Left lobe of liver (tissue), 2 donors: ENCODE data around the gene DDA1. TPM values are rescaled to one million over a fixed set of nuclear protein-coding genes. Genes with fewer than 3 reads are reported as not detected.
A peak's percentile ranks its signal among the peaks of the same experiment; 100 is the strongest.
"Not testable (repeated sequence)": the region's sequence is repeated elsewhere in the genome, so short reads cannot be mapped to it uniquely, and the experiment has no call there.

Experiments used
- ATAC-seq: fragments of 200-7000 bp; cut with Tn5 transposase; one replicate; pipeline ENCODE4 v1.9.1; 2020; ENCODE audit warnings: mild to moderate bottlenecking, moderate library complexity
- DNase-seq: peaks from one replicate; pipeline ENCODE4 v3.0.0-alpha.2; 2020; ENCODE audit warnings: low spot score
- total RNA-seq: library from RNA; stranded (reverse); gene quantifications from one replicate; pipeline ENCODE4 v1.2.1, GENCODE V29; 2021
- donor health status: DM: no; HTN: no; CAD: no; lungs with moderate emphysema.
- donor health status: DM: no; HTN: yes; CAD: no.

Gene DDA1
- total RNA-seq, 1 donor from 2014 or later, result 10.9 TPM

GRCh38 chr19:17286263-17286662 lies 23.1 kb upstream of the DDA1 start:
- no peak for DNase-seq
- ATAC-seq, result no peak

GRCh38 chr19:17286752-17287151 lies 22.6 kb upstream of the DDA1 start:
- DNase-seq, result no peak
- no peak for ATAC-seq

- no peak for DNase-seq
- peak; percentile 60 for ATAC-seq
These were observed 19.9 kb upstream of the DDA1 start for GRCh38 chr19:17289489-17289888.

GRCh38 chr19:17292301-17293074 lies 16.9 kb upstream of the DDA1 start:
- peak; percentile 85 for ATAC-seq
- no peak for DNase-seq

- DNase-seq, result no peak
These were observed 15.8 kb upstream of the DDA1 start for GRCh38 chr19:17293605-17294004.

GRCh38 chr19:17294051-17294891 lies 15.1 kb upstream of the DDA1 start:
- DNase-seq, result no peak
- peak; percentile 44 for ATAC-seq

More at GRCh38 chr19:17293605-17294004, 15.8 kb upstream of the DDA1 start:
- ATAC-seq, result no peak

GRCh38 chr19:17295551-17295950 lies 13.8 kb upstream of the DDA1 start:
- ATAC-seq, DNase-seq: not testable (repeated sequence)

GRCh38 chr19:17296273-17296672 lies 13.1 kb upstream of the DDA1 start:
- ATAC-seq, result no peak
- DNase-seq, result no peak

- DNase-seq (no peak), ATAC-seq (no peak)
These were observed 12.4 kb upstream of the DDA1 start for GRCh38 chr19:17296976-17297375.

- no peak for ATAC-seq
- DNase-seq, result no peak
These were observed 8.3 kb upstream of the DDA1 start for GRCh38 chr19:17300992-17301619.

GRCh38 chr19:17302391-17303166 lies 6.8 kb upstream of the DDA1 start:
- no peak for DNase-seq
- no peak for ATAC-seq

GRCh38 chr19:17303167-17303939 lies 6.0 kb upstream of the DDA1 start, which contains the start of gene ABHD8:
Gene ABHD8, minus strand, starts transcription at chr19:17303425. Its CDS starts 1,809 bp downstream, at chr19:17301616.
- ATAC-seq, result peak; percentile 74
- DNase-seq, result peak; percentile 98

- ATAC-seq (no peak), DNase-seq (no peak)
These were observed 5.5 kb upstream of the DDA1 start for GRCh38 chr19:17303940-17304267.

- DNase-seq, result no peak
- no peak for ATAC-seq
These were observed 4.8 kb upstream of the DDA1 start for GRCh38 chr19:17304386-17305215.

GRCh38 chr19:17305216-17305516 lies 4.2 kb upstream of the DDA1 start:
- ATAC-seq, result no peak
- no peak for DNase-seq

- ATAC-seq (peak; percentile 69), DNase-seq (peak; percentile 99)
These were observed 3.7 kb upstream of the DDA1 start, which contains the start of gene MRPL34 for GRCh38 chr19:17305517-17306284. Gene MRPL34, plus strand, starts transcription at chr19:17305872. Its CDS starts 21 bp downstream, at chr19:17305893.

- DNase-seq, result peak; percentile 70
- peak; percentile 0 for ATAC-seq
These were observed 3.1 kb upstream of the DDA1 start for GRCh38 chr19:17306285-17306714.

- ATAC-seq, result no peak
These were observed 1.4 kb upstream of the DDA1 start for GRCh38 chr19:17307876-17308377.

More at GRCh38 chr19:17307876-17308377, 1.4 kb upstream of the DDA1 start:
- no peak for DNase-seq
